Sigmoid colon (tissue), 7 donors: Measurements from ENCODE around the gene DNAJA1. TPM values are rescaled to one million over a fixed set of nuclear protein-coding genes. Genes with fewer than 3 reads are reported as not detected.

Experiments used
- DNase-seq: peaks from one replicate; pipeline ENCODE4 v3.0.0-alpha.2; 2019
- H3K27ac ChIP-seq, 4 donors: fragments of 200-600 bp; sonication (generic); one replicate each; pipeline ENCODE4 v1.5.1; 2016 to 2019; ENCODE audit warnings: mild to moderate bottlenecking in 1 of 4
- H3K27me3 ChIP-seq, 3 donors: fragments of 200-600 bp; sonication (generic); one replicate each; pipeline ENCODE4 v1.5.1; 2019; ENCODE audit warnings: mild to moderate bottlenecking in 1 of 3
- H3K36me3 ChIP-seq, 4 donors: fragments of 200-600 bp; sonication (generic); one replicate each; pipeline ENCODE4 v1.5.1; 2016 to 2019
- H3K4me1 ChIP-seq, 4 donors: fragments of 200-600 bp; sonication (generic); one replicate each; pipeline ENCODE4 v1.5.1; 2017 to 2019
- H3K4me3 ChIP-seq, 4 donors: fragments of 200-600 bp; sonication (generic); one replicate each; pipeline ENCODE4 v1.5.1; 2017 to 2019; ENCODE audit warnings: mild to moderate bottlenecking in 2 of 4, moderate library complexity in 1 of 4
- H3K9me3 ChIP-seq, 4 donors: fragments of 200-600 bp in 3 of 4; sonication (generic) in 3 of 4; one replicate each; pipeline versions ENCODE4 v1.5.1 to v1.6.1; 2013 to 2019
- EP300 ChIP-seq, 4 donors: sonication (generic); formaldehyde crosslinking; IDR thresholded peaks; one replicate each; pipeline ENCODE4 v1.6.1; 2017; ENCODE audit warnings: antibody characterized with exemption in 4 of 4
- POLR2A ChIP-seq, 2 donors: fragments of 450-650 bp; IDR thresholded peaks; one replicate each; pipeline ENCODE4 v1.6.1; 2016; ENCODE audit warnings: antibody characterized with exemption in 2 of 2, mild to moderate bottlenecking in 2 of 2, moderate library complexity in 2 of 2
- POLR2AphosphoS5 ChIP-seq, 4 donors: sonication (generic); formaldehyde crosslinking; IDR thresholded peaks; one replicate each; pipeline ENCODE4 v1.6.1; 2017; ENCODE audit warnings: antibody characterized with exemption in 4 of 4
- WGBS, 2 donors: extraction: QIAGEN DNeasy Blood & Tissue Kit; methylation state at CpG; one replicate each; pipeline ENCODE4 v1.1.7; 2013; 5-methylcytosine and 5-hydroxymethylcytosine counted together
- intact Hi-C: fragments of 100-400 bp; cut with DNase I; formaldehyde crosslinking; loops from one replicate; pipeline ENCODE4 v1.15.1; 2023
- polyA plus RNA-seq, 3 donors: library from polyadenylated mRNA; stranded (reverse); fragments of 200-250 nt; gene quantifications; one replicate each; pipeline ENCODE4 v1.2.3, GENCODE V29; 2013
- total RNA-seq, 4 donors: library from RNA; depleted of rRNA; stranded (reverse); fragments of >200 nt; gene quantifications; one replicate each; pipeline ENCODE4 v1.1.0, GENCODE V29; 2016
- TF ChIP-seq, protein P1 (sequence below), 4 experiments: fragments of 450-650 bp in 3 of 4; fragments of 200-600 bp in 1 of 4; IDR thresholded peaks; one replicate each; pipeline ENCODE4 v1.5.1; 2016 to 2019; ENCODE audit warnings: antibody characterized with exemption in 4 of 4, mild to moderate bottlenecking in 3 of 4, moderate library complexity in 2 of 4
- donor health status: healthy with polysubstance abuse.
- donor health status: Bipolar disorder and iron deficiency.
- donor health status: healthy.

DNAJA1 gene
- 100 to 1,000 TPM in 1 of 4 donors, 10 to 100 TPM in 3; 49.0 to 102 (median 76.6) TPM for total RNA-seq
- polyA plus RNA-seq, result 10 to 100 TPM; 59.5 to 94.6 (median 71.1) TPM

DNA sequence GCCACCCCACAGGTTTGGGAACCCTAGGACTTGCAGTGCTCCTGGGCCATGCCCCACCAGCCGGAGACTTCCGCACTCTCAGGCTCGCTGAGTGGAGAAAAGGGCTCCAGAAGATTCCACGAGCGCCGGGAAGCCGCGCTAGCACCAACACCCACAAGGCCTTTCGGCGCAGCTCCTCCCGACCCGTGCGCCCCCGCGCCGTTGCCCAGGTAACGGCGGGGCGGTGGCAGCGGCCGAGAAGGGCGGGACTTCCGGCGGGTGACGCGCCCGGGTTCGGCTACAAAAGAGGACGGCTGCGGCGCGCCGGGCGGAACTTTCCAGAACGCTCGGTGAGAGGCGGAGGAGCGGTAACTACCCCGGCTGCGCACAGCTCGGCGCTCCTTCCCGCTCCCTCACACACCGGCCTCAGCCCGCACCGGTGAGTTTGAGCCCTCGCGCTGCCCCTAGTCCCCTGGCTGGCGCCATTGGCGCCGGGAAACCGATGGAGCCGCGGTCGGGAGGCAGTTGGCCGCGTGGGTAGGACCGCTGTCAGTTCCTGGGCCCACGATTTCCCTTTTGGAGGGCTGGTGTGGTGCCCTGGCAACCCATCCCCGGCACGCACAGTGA, at the start of gene DNAJA1:
TSS of gene DNAJA1 (plus strand) at position 308 of the 606 bp plus-strand sequence. CDS start 1,212 bp downstream, outside the sequence.
- DNase-seq, result peak; percentile 97
- Histone ChIP-seq H3K27ac (peak within 1 kb of the TSS; percentile 98 to 100 (median 99)), H3K4me3 (peak within 1 kb of the TSS; percentile 97 to 100 (median 99)), H3K36me3 (peaks cover 0 to 25% (median 4%) of the 10 kb centered on the region in 4 donors), H3K4me1 (peaks cover 0 to 54% (median 51%) of the 10 kb centered on the region in 4 donors), H3K9me3 (no peaks in the 10 kb centered on the region), H3K27me3 (no peaks in the 10 kb centered on the region)
- 0% methylated on average over 61 of the region's 61 CpGs for WGBS, 2 donors
- intact Hi-C loops, result loop anchor here (1.0 to 5.0 kb wide), 2 partner anchors 24 to 52 kb away; partner anchors contain the start of genes APTX and SMU1
- TF ChIP-seq, protein P1, sequence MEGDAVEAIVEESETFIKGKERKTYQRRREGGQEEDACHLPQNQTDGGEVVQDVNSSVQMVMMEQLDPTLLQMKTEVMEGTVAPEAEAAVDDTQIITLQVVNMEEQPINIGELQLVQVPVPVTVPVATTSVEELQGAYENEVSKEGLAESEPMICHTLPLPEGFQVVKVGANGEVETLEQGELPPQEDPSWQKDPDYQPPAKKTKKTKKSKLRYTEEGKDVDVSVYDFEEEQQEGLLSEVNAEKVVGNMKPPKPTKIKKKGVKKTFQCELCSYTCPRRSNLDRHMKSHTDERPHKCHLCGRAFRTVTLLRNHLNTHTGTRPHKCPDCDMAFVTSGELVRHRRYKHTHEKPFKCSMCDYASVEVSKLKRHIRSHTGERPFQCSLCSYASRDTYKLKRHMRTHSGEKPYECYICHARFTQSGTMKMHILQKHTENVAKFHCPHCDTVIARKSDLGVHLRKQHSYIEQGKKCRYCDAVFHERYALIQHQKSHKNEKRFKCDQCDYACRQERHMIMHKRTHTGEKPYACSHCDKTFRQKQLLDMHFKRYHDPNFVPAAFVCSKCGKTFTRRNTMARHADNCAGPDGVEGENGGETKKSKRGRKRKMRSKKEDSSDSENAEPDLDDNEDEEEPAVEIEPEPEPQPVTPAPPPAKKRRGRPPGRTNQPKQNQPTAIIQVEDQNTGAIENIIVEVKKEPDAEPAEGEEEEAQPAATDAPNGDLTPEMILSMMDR (IDR thresholded peaks at IDR 0.05), result no peak
- peak; percentile 97 to 100 (median 100) for TF ChIP-seq POLR2AphosphoS5 (IDR thresholded peaks at IDR 0.05)
- TF ChIP-seq POLR2A (IDR thresholded peaks at IDR 0.05), result peak; percentile 88 to 95
- peak in 1 of 4 donors; percentile 89 for TF ChIP-seq EP300 (IDR thresholded peaks at IDR 0.05)

DNA sequence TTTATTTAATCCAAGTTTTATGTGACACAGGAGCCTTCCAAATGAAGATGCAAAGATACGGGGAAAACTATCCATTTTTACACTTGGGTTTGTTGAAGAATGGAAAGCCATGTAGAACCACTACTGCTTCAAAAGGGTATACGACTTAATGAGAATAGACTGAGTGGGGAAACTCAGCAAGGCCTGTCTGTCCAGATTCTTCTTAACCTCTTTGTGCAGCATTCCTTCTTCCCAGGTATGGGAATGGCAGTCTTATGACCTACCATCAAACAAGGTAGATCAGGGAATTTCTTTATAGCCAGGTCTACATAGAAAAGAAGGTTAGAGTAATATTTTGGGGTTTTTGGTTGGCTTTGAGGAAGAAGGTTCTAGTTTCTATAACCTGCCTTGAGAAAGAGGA, 47.0 kb upstream of the DNAJA1 start:
- no peaks in the 10 kb centered on the region for H3K9me3 ChIP-seq
- no peak overlapping the region for H3K27ac ChIP-seq
- H3K27me3 ChIP-seq, result no peaks in the 10 kb centered on the region
- intact Hi-C loops, result no loop called here
- TF ChIP-seq EP300 (IDR thresholded peaks at IDR 0.05), result no peak
- TF ChIP-seq POLR2AphosphoS5 (IDR thresholded peaks at IDR 0.05), result no peak
- TF ChIP-seq POLR2A (IDR thresholded peaks at IDR 0.05), result no peak
- TF ChIP-seq, protein P1 (IDR thresholded peaks at IDR 0.05), result no peak
- no peak overlapping the region for H3K4me3 ChIP-seq
- no peak for DNase-seq
- no peaks in the 10 kb centered on the region for H3K4me1 ChIP-seq
- H3K36me3 ChIP-seq, result peaks cover 7 to 58% (median 14%) of the 10 kb centered on the region in 4 donors
- 88 to 97% methylated on average over 2 of the region's 2 CpGs for WGBS, 2 donors

DNA sequence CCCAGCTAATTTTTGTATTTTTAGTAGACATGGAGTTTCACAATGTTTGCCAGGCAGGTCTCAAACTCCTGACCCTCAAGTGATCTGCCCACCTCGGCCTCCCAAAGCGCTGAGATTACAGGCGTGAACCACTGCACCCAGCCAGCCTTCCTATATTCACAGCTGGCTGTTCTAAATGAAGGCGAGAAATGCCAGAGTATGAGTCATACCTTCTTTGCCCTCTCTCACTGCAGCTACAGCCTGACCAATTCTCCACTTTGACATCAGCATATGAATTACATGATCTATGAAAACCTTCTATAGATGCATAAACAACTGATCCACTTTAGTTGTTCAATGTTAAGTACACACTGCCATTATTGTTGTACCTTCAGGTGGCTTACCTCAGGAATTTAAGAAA, 38.1 kb upstream of the DNAJA1 start:
- no peak overlapping the region for H3K4me3 ChIP-seq
- H3K36me3 ChIP-seq, result peaks cover 21 to 78% (median 40%) of the 10 kb centered on the region in 4 donors
- no peaks in the 10 kb centered on the region for H3K9me3 ChIP-seq
- TF ChIP-seq, protein P1 (IDR thresholded peaks at IDR 0.05), result no peak
- TF ChIP-seq EP300 (IDR thresholded peaks at IDR 0.05) (no peak), POLR2A (IDR thresholded peaks at IDR 0.05) (no peak), POLR2AphosphoS5 (IDR thresholded peaks at IDR 0.05) (no peak)
- 96 to 99% methylated on average over 4 of the region's 4 CpGs for WGBS, 2 donors
- no peak overlapping the region for H3K27ac ChIP-seq
- DNase-seq, result no peak
- H3K4me1 ChIP-seq, result peaks cover 0 to 2% (median under 1%) of the 10 kb centered on the region in 4 donors
- no peaks in the 10 kb centered on the region for H3K27me3 ChIP-seq
- intact Hi-C loops, result no loop called here

DNA sequence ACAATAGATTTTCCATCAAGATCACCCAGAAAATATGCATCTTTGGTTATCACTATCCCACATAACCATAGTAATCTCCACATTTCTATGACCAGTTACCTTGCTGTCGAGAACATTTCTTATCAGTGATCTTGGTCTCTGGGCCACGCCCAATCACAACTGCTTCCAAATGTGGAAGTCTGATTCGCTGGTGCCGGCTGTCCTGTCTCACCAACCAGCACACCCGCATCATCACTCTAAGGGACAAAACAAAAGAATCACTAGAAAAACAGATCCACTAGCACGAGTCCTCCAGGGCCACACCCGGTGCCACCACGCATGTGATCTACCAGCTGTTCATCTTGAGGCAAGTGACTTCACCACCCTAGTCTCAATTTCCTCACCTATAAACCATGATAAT, 35.4 kb upstream of the DNAJA1 start:
- Histone ChIP-seq H3K4me3 (no peak overlapping the region), H3K4me1 (peaks cover 0 to 16% (median 7%) of the 10 kb centered on the region in 4 donors), H3K27ac (no peak overlapping the region), H3K36me3 (peaks cover 21 to 53% (median 32%) of the 10 kb centered on the region in 4 donors), H3K9me3 (no peaks in the 10 kb centered on the region), H3K27me3 (no peaks in the 10 kb centered on the region)
- WGBS, 2 donors, result 78 to 91% methylated on average over 8 of the region's 8 CpGs
- intact Hi-C loops, result no loop called here
- no peak for DNase-seq
- no peak for TF ChIP-seq POLR2A (IDR thresholded peaks at IDR 0.05)
- TF ChIP-seq, protein P1 (IDR thresholded peaks at IDR 0.05), result no peak
- TF ChIP-seq POLR2AphosphoS5 (IDR thresholded peaks at IDR 0.05), result no peak
- TF ChIP-seq EP300 (IDR thresholded peaks at IDR 0.05), result no peak
